Kidney (tissue), 14 donors: Measurements from ENCODE around the gene RTL5. TPM values are rescaled to one million over a fixed set of nuclear protein-coding genes. Genes with fewer than 3 reads are reported as not detected.

Source experiments
- DNase-seq, 5 donors: peaks; one replicate each; pipeline ENCODE4 v3.0.0-alpha.2; 2013 to 2020
- FAIRE-seq: peaks from 2 replicates; lab custom pipeline; 2012; peaks lifted over from hg19 to GRCh38; lab: Jason Lieb, UNC
- H3K27ac ChIP-seq, 2 donors: one replicate each; pipeline ENCODE4 v1.7.0; 2013; ENCODE audit warnings: low read depth in 2 of 2, low read length in 2 of 2, inconsistent platforms in 1 of 2
- H3K27me3 ChIP-seq: one replicate; pipeline ENCODE4 v1.7.1; 2013; ENCODE audit warnings: low read length, inconsistent platforms; ENCODE audit not compliant: control insufficient read depth, insufficient read depth
- H3K36me3 ChIP-seq, 3 donors: one replicate each; pipeline versions ENCODE4 v1.7.0 to v1.7.1; 2013; ENCODE audit warnings: low read length in 3 of 3, control low read depth in 1 of 3, inconsistent platforms in 1 of 3; ENCODE audit not compliant: insufficient read depth in 3 of 3, control insufficient read depth in 2 of 3
- H3K4me1 ChIP-seq, 3 donors: one replicate each; pipeline versions ENCODE4 v1.7.0 to v1.7.1; 2013; ENCODE audit warnings: low read length in 3 of 3, inconsistent platforms in 1 of 3, low read depth in 1 of 3; ENCODE audit not compliant: control insufficient read depth in 2 of 3, insufficient read depth in 2 of 3
- H3K4me3 ChIP-seq, 3 donors: one replicate each; pipeline versions ENCODE4 v1.7.0 to v1.8.1; 2013; ENCODE audit warnings: low read length in 3 of 3, control low read depth in 1 of 3, inconsistent platforms in 1 of 3
- H3K9ac ChIP-seq, 3 donors: one replicate each; pipeline versions ENCODE4 v1.7.0 to v1.7.1; 2013; ENCODE audit warnings: low read length in 3 of 3, control low read depth in 1 of 3, inconsistent platforms in 1 of 3
- H3K9me3 ChIP-seq, 3 donors: one replicate each; pipeline versions ENCODE4 v1.7.0 to v1.7.1; 2013; ENCODE audit warnings: low read length in 3 of 3, control low read depth in 1 of 3, inconsistent platforms in 1 of 3; ENCODE audit not compliant: control insufficient read depth in 2 of 3, insufficient read depth in 1 of 3
- CTCF ChIP-seq: IDR thresholded peaks from 3 replicates; pipeline ENCODE4 v1.5.1; 2012; ENCODE audit warnings: mild to moderate bottlenecking, moderate library complexity, borderline replicate concordance; ENCODE audit not compliant: insufficient read depth; ENCODE audit errors: extremely low read depth
- intact Hi-C: fragments of 100-400 bp; cut with DNase I; formaldehyde crosslinking; loops from one replicate; pipeline ENCODE4 v1.11.1; 2022
- polyA plus RNA-seq: library from polyadenylated mRNA; stranded (reverse); fragments of 350-450 nt; fragmentation: Illumina TruSeq; extraction: RNeasy Lipid Tissue Mini Kit (QIAGEN cat#74804); gene quantifications from one replicate; pipeline ENCODE4 v1.2.3, GENCODE V29; 2014; ENCODE audit warnings: low read depth, low replicate concordance; ENCODE audit not compliant: insufficient read depth
- total RNA-seq: library from RNA; stranded (reverse); fragmentation: NEBNext Ultra II Directional; extraction: Animal tissue kit (Norgen Biotek cat#: 25700); gene quantifications from one replicate; pipeline ENCODE4 v1.2.1, GENCODE V29; 2021
- donor health status: control.
- donor health status: control.
- donor health status: control.
- donor health status: control.
- donor health status: control.
- donor health status: DM: yes; HTN: yes; CAD: no.
- donor health status: Normal renal cell carcinoma (clear cell type).

Gene RTL5
- total and polyA plus RNA-seq, 2 donors from 2014 or later, result 5.7 to 6.9 TPM

GRCh38 chrX:72125331-72126047 lies 6.2 kb downstream of the RTL5 start:
- FAIRE-seq (no peak), DNase-seq (no peak)
- no peak overlapping the region for H3K9ac ChIP-seq
- H3K36me3 ChIP-seq, result no peaks in the 10 kb centered on the region
- H3K27ac ChIP-seq, result peak overlapping the region; percentile 55 to 83
- H3K27me3 ChIP-seq, result peaks cover 2% of the 10 kb centered on the region
- peaks cover 5 to 36% (median 13%) of the 10 kb centered on the region in 3 donors for H3K4me1 ChIP-seq
- TF ChIP-seq CTCF, result no peak
- no peaks in the 10 kb centered on the region for H3K9me3 ChIP-seq
- intact Hi-C loops, result loop anchor here (10.0 kb wide), 1 partner anchor 101 kb away; no protein-coding TSS in a partner anchor
- H3K4me3 ChIP-seq, result no peak overlapping the region

- intact Hi-C loops, result loop anchor here (10.0 kb wide), 1 partner anchor 100 kb away; no protein-coding TSS in a partner anchor
- TF ChIP-seq CTCF, result no peak
Measured at GRCh38 chrX:72124540-72125201, 7.0 kb downstream of the RTL5 start.

GRCh38 chrX:72123471-72124185 lies 8.1 kb downstream of the RTL5 start:
- intact Hi-C loops, result loop anchor here (10.0 kb wide), 1 partner anchor 99 kb away; no protein-coding TSS in a partner anchor
- no peak for TF ChIP-seq CTCF
- H3K9me3 ChIP-seq, result no peaks in the 10 kb centered on the region
- FAIRE-seq (no peak), DNase-seq (peak; percentile 82 to 95 (median 87))
- peak overlapping the region; percentile 65 for H3K27ac ChIP-seq
- H3K36me3 ChIP-seq, result no peaks in the 10 kb centered on the region
- no peak overlapping the region for H3K9ac ChIP-seq
- no peaks in the 10 kb centered on the region for H3K27me3 ChIP-seq
- H3K4me3 ChIP-seq, result no peak overlapping the region
- H3K4me1 ChIP-seq, result peaks cover 5 to 33% (median 13%) of the 10 kb centered on the region in 3 donors

More at GRCh38 chrX:72124540-72125201, 7.0 kb downstream of the RTL5 start:
- H3K27ac ChIP-seq, result peak overlapping the region in 1 of 2 donors; percentile 65
- no peaks in the 10 kb centered on the region for H3K27me3 ChIP-seq
- H3K4me3 ChIP-seq, result no peak overlapping the region
- no peaks in the 10 kb centered on the region for H3K36me3 ChIP-seq
- H3K4me1 ChIP-seq, result peaks cover 5 to 36% (median 13%) of the 10 kb centered on the region in 3 donors
- FAIRE-seq (no peak), DNase-seq (no peak)
- no peaks in the 10 kb centered on the region for H3K9me3 ChIP-seq
- H3K9ac ChIP-seq, result no peak overlapping the region
